Stimulated activated CD4-positive, alpha-beta T cell treated with anti-CD3 and anti-CD28 coated beads, Interleukin-4, amount 100 ng/mL, for 4 hours (primary cell): ENCODE results near the gene MGAT4A.

Source experiments
- DNase-seq, 2 experiments: peaks; one replicate each; pipeline ENCODE4 v3.0.0-alpha.2; 2020

MGAT4A gene

GRCh38 chr2:98569197-98569793 is 161.6 kb downstream of the MGAT4A start:
- peak; percentile 52 to 73 for DNase-seq
